Measurements from ENCODE around the gene MCRIP2. TPM values are rescaled to one million over a fixed set of nuclear protein-coding genes. Genes with fewer than 3 reads are reported as not detected.

MCRIP2 gene
- total and polyA plus RNA-seq, 4 donors = 10.4 to 28.9 (median 18.8) TPM

- ATAC-seq (ENCODE audit: low FRiP score) (no peak), DNase-seq (no peak)
- WGBS, 2 donors = 77 to 79% methylated on average over 28 of the region's 28 CpGs
- Histone ChIP-seq H3K27ac (ENCODE audit: low read depth in 1 of 2, low read length in 2 of 2) (no peak overlapping the region), H3K36me3 (ENCODE audit: control insufficient read depth in 1 of 2, insufficient read depth in 2 of 2, low read length in 1 of 2) (no peaks in the 10 kb centered on the region), H3K4me3 (ENCODE audit: low read length in 2 of 2) (no peak overlapping the region), H3K4me1 (ENCODE audit: control insufficient read depth in 1 of 2, insufficient read depth in 2 of 2, low read length in 2 of 2) (no peaks in the 10 kb centered on the region), H3K9me3 (ENCODE audit: control insufficient read depth, low read length) (no peaks in the 10 kb centered on the region), H3K27me3 (ENCODE audit: control insufficient read depth in 1 of 2, insufficient read depth in 2 of 2, low read length in 1 of 2) (no peaks in the 10 kb centered on the region)
- intact Hi-C loops (cut with DNase I) = no loop called here
Measured at GRCh38 chr16:610513-611381, 30.9 kb upstream of the MCRIP2 start.

- Histone ChIP-seq H3K27ac (ENCODE audit: low read depth in 1 of 2, low read length in 2 of 2) (no peak overlapping the region), H3K4me3 (ENCODE audit: low read length in 2 of 2) (no peak overlapping the region), H3K36me3 (ENCODE audit: control insufficient read depth in 1 of 2, insufficient read depth in 2 of 2, low read length in 1 of 2) (no peaks in the 10 kb centered on the region), H3K9me3 (ENCODE audit: control insufficient read depth, low read length) (no peaks in the 10 kb centered on the region), H3K4me1 (ENCODE audit: control insufficient read depth in 1 of 2, insufficient read depth in 2 of 2, low read length in 2 of 2) (no peaks in the 10 kb centered on the region), H3K27me3 (ENCODE audit: control insufficient read depth in 1 of 2, insufficient read depth in 2 of 2, low read length in 1 of 2) (no peaks in the 10 kb centered on the region)
- ATAC-seq (ENCODE audit: low FRiP score) (no peak), DNase-seq (no peak)
- 95% methylated on average over 13 of the region's 13 CpGs for WGBS, 2 donors
- intact Hi-C loops (cut with DNase I) = no loop called here
Measured at GRCh38 chr16:615122-615521, 26.5 kb upstream of the MCRIP2 start.

GRCh38 chr16:616733-617586 lies 24.7 kb upstream of the MCRIP2 start:
- Histone ChIP-seq H3K36me3 (ENCODE audit: control insufficient read depth in 1 of 2, insufficient read depth in 2 of 2, low read length in 1 of 2) (no peaks in the 10 kb centered on the region), H3K27me3 (ENCODE audit: control insufficient read depth in 1 of 2, insufficient read depth in 2 of 2, low read length in 1 of 2) (no peaks in the 10 kb centered on the region), H3K9me3 (ENCODE audit: control insufficient read depth, low read length) (no peaks in the 10 kb centered on the region), H3K4me1 (ENCODE audit: control insufficient read depth in 1 of 2, insufficient read depth in 2 of 2, low read length in 2 of 2) (no peaks in the 10 kb centered on the region), H3K4me3 (ENCODE audit: low read length in 2 of 2) (no peak overlapping the region), H3K27ac (ENCODE audit: low read depth in 1 of 2, low read length in 2 of 2) (no peak overlapping the region)
- WGBS, 2 donors = 93 to 95% methylated on average over 39 of the region's 39 CpGs
- ATAC-seq (ENCODE audit: low FRiP score) (peak; percentile 26), DNase-seq (no peak)
- intact Hi-C loops (cut with DNase I) = no loop called here

- Histone ChIP-seq H3K36me3 (ENCODE audit: control insufficient read depth in 1 of 2, insufficient read depth in 2 of 2, low read length in 1 of 2) (no peaks in the 10 kb centered on the region), H3K9me3 (ENCODE audit: control insufficient read depth, low read length) (no peaks in the 10 kb centered on the region), H3K27me3 (ENCODE audit: control insufficient read depth in 1 of 2, insufficient read depth in 2 of 2, low read length in 1 of 2) (no peaks in the 10 kb centered on the region), H3K27ac (ENCODE audit: low read depth in 1 of 2, low read length in 2 of 2) (no peak overlapping the region), H3K4me3 (ENCODE audit: low read length in 2 of 2) (no peak overlapping the region), H3K4me1 (ENCODE audit: control insufficient read depth in 1 of 2, insufficient read depth in 2 of 2, low read length in 2 of 2) (no peaks in the 10 kb centered on the region)
- WGBS, 2 donors = 86 to 88% methylated on average over 15 to 16 of the region's 16 CpGs
- no peak for DNase-seq
- intact Hi-C loops (cut with DNase I) = no loop called here
- no peak for ATAC-seq (ENCODE audit: low FRiP score)
Measured at GRCh38 chr16:617855-618254, 23.8 kb upstream of the MCRIP2 start.

GRCh38 chr16:619476-620100 lies 22.0 kb upstream of the MCRIP2 start:
- Histone ChIP-seq H3K27ac (ENCODE audit: low read depth in 1 of 2, low read length in 2 of 2) (no peak overlapping the region), H3K4me3 (ENCODE audit: low read length in 2 of 2) (no peak overlapping the region), H3K27me3 (ENCODE audit: control insufficient read depth in 1 of 2, insufficient read depth in 2 of 2, low read length in 1 of 2) (no peaks in the 10 kb centered on the region), H3K4me1 (ENCODE audit: control insufficient read depth in 1 of 2, insufficient read depth in 2 of 2, low read length in 2 of 2) (no peaks in the 10 kb centered on the region), H3K36me3 (ENCODE audit: control insufficient read depth in 1 of 2, insufficient read depth in 2 of 2, low read length in 1 of 2) (no peaks in the 10 kb centered on the region), H3K9me3 (ENCODE audit: control insufficient read depth, low read length) (no peaks in the 10 kb centered on the region)
- WGBS, 2 donors = 90 to 92% methylated on average over 20 of the region's 20 CpGs
- ATAC-seq (ENCODE audit: low FRiP score) (no peak), DNase-seq (no peak)
- intact Hi-C loops (cut with DNase I) = no loop called here

- WGBS, 2 donors = 81 to 84% methylated on average over 29 to 41 of the region's 41 CpGs
- Histone ChIP-seq H3K9me3 (ENCODE audit: control insufficient read depth, low read length) (no peaks in the 10 kb centered on the region), H3K27ac (ENCODE audit: low read depth in 1 of 2, low read length in 2 of 2) (no peak overlapping the region), H3K36me3 (ENCODE audit: control insufficient read depth in 1 of 2, insufficient read depth in 2 of 2, low read length in 1 of 2) (no peaks in the 10 kb centered on the region), H3K4me1 (ENCODE audit: control insufficient read depth in 1 of 2, insufficient read depth in 2 of 2, low read length in 2 of 2) (no peaks in the 10 kb centered on the region), H3K27me3 (ENCODE audit: control insufficient read depth in 1 of 2, insufficient read depth in 2 of 2, low read length in 1 of 2) (no peaks in the 10 kb centered on the region), H3K4me3 (ENCODE audit: low read length in 2 of 2) (no peak overlapping the region)
- DNase-seq = no peak
- intact Hi-C loops (cut with DNase I) = no loop called here
- no peak for ATAC-seq (ENCODE audit: low FRiP score)
Measured at GRCh38 chr16:620700-621525, 20.7 kb upstream of the MCRIP2 start.

- ATAC-seq (ENCODE audit: low FRiP score) = no peak
- intact Hi-C loops (cut with DNase I) = no loop called here
- H3K9me3 ChIP-seq (ENCODE audit: control insufficient read depth, low read length) = no peaks in the 10 kb centered on the region
- H3K4me1 ChIP-seq (ENCODE audit: control insufficient read depth in 1 of 2, insufficient read depth in 2 of 2, low read length in 2 of 2) = no peaks in the 10 kb centered on the region
- no peak overlapping the region for H3K4me3 ChIP-seq (ENCODE audit: low read length in 2 of 2)
- H3K27ac ChIP-seq (ENCODE audit: low read depth in 1 of 2, low read length in 2 of 2) = no peak overlapping the region
- H3K36me3 ChIP-seq (ENCODE audit: control insufficient read depth in 1 of 2, insufficient read depth in 2 of 2, low read length in 1 of 2) = no peaks in the 10 kb centered on the region
- no peaks in the 10 kb centered on the region for H3K27me3 ChIP-seq (ENCODE audit: control insufficient read depth in 1 of 2, insufficient read depth in 2 of 2, low read length in 1 of 2)
- no peak for DNase-seq
- 78 to 85% methylated on average over 21 of the region's 21 CpGs for WGBS, 2 donors
Measured at GRCh38 chr16:621526-622105, 20.0 kb upstream of the MCRIP2 start.

- intact Hi-C loops (cut with DNase I) = no loop called here
- Histone ChIP-seq H3K4me1 (ENCODE audit: control insufficient read depth in 1 of 2, insufficient read depth in 2 of 2, low read length in 2 of 2) (no peaks in the 10 kb centered on the region), H3K9me3 (ENCODE audit: control insufficient read depth, low read length) (no peaks in the 10 kb centered on the region), H3K27me3 (ENCODE audit: control insufficient read depth in 1 of 2, insufficient read depth in 2 of 2, low read length in 1 of 2) (no peaks in the 10 kb centered on the region), H3K36me3 (ENCODE audit: control insufficient read depth in 1 of 2, insufficient read depth in 2 of 2, low read length in 1 of 2) (no peaks in the 10 kb centered on the region), H3K4me3 (ENCODE audit: low read length in 2 of 2) (no peak overlapping the region), H3K27ac (ENCODE audit: low read depth in 1 of 2, low read length in 2 of 2) (no peak overlapping the region)
- WGBS, 2 donors = 94% methylated on average over 17 of the region's 17 CpGs
- DNase-seq (no peak), ATAC-seq (ENCODE audit: low FRiP score) (no peak)
Measured at GRCh38 chr16:622920-623280, 18.7 kb upstream of the MCRIP2 start.

Data from aorta (tissue), 5 donors.